HG02981 (cell line): ENCODE data around the gene CALM3.

ENCODE experiments used
- ATAC-seq: cut with Tn5 transposase; IDR thresholded peaks from one replicate; pipeline ENCODE4 v1.9.1; 2021; ENCODE audit warnings: mild to moderate bottlenecking, moderate library complexity; ENCODE audit not compliant: unreplicated experiment

CALM3 gene

DNA sequence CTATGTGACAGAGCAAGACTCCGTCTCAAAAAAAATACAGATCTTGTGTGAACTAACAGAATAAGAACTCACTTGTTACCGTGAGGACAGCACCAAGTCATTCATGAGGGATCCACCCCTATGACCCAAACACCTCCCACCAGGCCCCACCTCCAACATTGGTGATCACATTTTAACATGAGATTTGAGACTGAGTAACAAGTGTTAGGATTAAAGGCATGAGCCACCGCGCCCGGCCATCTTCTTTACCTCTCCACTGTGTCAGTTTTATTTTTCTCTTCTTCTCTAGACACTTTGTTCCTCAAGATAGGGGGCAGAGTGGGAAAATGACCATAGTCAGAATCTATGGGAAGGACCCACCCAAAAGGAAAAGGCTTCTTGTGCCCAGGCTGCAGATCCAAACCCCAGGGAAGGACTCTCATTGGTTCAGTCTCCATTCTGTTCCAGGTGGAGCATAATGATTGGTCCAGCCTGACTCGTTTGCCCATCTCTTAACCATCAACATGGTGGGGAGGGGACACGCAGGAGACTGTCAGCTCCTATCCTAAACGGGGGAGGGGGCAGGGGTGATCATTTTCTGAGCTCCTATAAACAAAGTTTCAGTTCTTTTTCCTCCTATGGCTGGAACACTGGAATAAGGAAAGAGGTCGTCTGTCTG lies 1.3 kb upstream of the CALM3 start:
- no peak for ATAC-seq

DNA sequence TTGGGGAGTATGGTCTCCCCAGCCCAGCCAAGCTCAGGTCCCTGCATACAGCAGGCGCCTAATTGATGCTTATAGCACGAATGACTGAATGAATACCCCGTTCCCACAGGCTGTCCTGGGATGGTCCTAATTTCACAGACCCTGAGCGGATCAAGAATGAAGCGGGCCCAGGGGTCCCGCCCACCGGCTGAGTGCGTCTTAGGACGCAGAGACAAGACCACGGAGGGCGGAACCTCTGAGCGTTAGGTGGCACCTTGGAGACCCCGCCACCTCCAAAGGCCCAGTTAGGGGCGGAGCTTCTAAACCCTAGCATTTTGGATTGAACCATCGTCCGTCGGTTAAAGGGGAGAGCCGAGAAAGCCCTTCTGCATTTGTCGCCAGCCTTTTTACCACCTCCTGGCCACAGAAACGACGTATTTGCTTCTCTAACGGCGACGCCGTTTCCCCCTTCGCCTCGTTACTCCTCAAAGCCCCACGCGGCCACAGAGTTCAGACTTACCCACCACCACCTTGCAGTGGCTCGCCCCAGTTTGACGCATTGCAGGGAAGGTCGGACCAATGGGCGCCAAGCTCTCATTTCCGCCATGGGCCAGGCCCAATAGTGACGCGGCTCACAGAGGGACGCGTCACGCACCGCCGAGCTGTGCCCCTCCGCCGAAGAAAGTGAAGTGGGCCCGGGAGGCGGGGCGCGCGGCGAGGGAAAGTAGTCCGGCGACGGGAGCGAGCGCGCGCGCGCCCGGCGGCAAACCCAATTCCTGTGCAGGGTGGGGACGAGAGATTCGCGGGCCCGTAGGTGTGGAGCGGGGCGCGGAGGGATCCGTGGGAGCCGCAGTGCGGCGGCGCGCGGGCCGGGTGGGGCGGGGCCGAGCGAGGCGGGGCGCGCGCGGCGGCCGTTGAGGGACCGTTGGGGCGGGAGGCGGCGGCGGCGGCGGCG lies 479 bp upstream of the CALM3 start:
- ATAC-seq: peak; percentile 79

DNA sequence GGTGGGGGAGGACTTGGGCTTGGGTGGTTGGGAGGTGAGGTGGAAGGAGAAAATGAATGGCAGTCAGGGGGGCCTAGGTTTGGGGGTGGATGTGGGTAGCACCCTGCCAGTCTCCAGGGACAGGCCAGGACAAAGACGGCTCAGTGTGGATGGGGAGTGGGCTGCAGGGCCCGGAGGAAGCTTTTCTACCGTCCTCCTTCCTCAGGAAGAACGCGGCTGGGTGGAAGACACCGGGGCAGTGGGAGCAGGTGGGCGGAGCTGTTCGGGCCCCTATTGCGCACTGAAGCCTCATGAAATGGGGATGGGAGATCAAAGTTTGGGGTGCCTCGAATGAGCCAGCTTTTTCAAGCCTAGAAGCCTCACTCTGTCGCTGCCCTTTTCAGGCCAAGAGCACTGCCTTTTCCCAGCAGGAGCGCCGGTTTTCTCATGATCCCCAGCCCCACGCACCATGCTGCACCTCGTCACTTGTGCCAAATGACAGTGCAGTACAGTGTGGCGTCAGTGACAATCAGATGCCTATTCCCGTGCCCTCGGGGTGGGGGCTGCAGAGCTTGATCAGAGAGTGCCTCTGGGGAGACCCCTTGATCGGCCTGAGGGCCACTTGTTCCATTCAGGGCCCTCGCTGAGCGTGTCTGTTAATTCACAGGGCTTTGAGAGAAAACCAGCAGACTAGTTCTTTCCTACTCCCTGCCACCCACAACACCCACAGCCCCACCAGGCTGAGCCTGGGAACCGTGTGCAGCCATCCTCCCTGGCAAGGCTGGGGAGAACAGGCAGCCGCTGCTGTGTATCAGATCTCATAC lies 1.5 kb downstream of the CALM3 start:
- no peak for ATAC-seq

DNA sequence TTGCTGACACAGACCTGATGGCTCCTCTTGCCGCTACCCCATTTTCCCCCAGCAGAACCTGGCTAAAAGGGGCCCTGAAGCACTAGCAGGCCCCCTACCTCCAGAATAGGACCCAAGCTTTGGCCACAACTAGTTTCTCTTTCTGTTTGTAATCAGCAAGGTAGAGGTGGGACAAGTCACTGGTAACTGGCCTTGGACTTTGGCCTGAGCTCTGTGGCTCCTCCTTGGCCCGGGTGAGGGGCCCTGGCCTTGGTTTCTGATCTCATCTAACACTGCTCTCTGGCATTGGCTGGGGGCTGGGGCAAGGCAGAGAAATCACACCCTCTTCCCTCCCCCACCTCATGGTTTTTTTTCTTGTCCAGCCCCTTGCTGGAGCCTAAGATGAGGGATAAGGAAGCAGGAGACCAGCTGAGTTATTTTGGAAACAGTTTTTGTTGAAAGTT lies 2.1 kb downstream of the CALM3 start:
- no peak for ATAC-seq

DNA sequence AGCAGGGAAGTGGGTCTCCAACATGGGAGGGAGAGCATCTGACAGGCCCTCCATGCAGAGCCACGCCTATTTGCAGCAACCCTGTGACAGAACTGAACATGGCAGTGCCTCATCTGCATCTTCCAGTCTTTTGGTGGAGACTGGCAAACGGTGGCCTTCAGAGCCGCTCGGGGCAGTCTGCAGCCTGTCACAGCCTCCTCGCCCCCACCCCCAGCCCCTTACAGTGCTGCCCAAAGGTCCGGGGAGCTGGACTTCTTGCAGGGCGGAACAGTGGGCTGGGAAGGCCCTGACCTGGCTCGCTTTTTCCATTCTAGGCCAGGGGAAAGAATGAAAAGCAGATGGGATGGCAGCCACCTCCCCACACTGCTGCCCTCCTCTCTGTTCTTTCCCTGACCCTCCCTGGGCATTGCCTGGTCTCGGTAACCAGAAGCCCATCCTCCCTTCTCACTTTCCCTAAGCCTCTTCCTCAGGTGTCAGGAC lies 2.7 kb downstream of the CALM3 start:
- no peak for ATAC-seq

DNA sequence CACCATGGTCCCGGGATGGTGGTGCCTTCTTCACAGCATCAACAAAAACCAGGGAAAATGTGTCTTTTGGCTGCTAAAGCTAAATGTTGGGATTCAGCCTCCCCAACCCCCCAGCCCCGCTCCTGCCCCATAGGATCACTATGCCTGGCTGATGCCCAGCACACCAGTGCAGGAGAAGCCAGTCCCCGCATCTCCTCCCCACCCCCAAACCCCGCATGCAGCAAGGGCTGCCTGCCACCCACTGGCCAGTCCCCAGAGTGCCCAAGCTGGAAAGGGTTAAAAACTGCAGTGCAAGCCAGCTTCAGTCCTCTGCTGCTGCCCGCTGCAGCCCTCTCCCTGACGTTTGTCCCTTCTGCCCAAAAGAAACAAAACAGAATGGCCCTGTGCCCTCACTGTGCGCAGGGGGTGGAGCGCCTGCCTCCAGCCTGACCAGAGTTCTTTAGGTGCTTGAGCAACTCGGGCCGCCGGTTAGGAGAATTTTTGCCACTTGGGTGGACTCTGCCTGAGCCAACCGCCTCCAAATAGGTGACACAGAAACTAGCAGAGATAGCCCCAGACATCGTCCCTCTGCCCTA lies 3.7 kb downstream of the CALM3 start:
- no peak for ATAC-seq

DNA sequence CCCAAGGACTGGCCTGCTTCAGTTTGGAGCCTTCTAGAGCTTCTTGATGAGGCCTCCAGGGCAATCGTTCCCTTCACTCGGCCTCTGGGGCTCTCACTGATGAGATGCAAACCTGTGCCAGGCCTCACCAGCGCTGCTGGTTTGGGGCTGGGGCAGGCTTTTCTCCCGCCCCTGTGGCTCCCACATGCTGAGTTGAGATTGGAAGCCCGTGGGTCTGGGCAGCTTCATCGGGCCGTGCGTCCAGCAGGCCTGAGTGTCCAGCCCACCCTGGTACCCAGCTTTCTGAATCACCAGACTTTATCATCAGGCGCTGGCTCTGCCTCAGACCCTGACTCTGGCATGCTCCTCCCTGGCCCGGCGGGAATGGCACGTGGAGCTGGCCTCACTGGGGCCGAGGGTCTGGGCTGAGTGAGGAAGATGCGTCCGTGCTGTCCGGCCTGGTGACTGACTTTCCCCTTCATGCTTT lies 4.3 kb downstream of the CALM3 start:
- ATAC-seq: no peak

DNA sequence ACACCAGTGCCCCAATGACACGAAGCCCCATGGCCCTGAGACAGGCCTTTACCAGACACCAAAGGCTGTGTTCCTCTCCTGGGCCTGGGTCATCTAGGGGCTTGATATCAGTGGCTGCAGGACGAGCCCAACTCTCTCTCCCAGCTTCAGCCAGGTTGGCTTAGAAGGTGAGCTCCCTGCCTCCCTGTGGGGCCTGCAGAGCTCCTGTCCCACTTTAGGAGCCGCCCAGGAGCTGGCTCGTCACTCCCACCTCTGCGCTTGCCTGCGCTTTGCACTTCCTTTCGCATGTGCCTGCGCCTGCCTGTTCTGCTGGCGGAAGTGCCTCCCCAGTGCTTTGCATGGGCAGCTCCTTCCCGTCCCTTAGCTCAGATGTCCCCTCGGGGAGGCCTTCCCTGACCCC lies 4.9 kb downstream of the CALM3 start:
- no peak for ATAC-seq

DNA sequence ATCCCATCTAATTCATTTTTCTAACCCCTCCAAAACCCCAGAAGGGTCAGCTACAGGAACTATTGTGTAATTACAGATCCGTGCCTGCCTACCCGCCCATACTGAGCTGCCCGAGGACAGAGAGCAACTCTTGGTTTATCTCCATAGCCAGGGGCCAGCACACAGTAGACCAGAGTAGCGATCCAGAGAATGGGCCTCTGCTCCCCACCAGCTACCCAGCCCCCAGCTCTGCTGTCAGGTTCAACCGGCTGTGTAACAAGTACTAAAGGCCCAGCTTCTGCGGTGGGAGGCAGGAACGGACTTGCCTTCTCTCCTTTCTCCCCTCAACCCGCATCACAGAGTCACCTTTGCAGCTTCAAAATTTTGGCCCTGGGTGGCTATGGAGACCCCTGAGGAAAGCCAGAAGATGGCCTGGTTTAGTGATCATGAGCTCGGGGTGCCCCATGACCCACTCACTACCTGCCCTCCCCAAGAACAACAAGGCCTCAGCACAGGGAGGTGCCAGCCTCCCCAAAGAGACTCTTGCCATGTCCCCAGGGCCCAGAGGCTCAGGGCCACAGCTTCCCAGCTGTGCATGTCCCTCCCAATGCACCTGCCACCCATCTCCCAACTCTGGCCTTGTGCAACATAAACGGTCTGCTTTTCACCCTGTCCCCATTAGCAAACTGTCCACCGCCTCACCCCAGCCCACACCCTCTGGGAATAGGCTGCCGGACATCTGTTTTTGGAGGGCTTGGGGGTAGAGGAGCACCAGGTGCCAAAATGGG lies 5.7 kb downstream of the CALM3 start:
- no peak for ATAC-seq

DNA sequence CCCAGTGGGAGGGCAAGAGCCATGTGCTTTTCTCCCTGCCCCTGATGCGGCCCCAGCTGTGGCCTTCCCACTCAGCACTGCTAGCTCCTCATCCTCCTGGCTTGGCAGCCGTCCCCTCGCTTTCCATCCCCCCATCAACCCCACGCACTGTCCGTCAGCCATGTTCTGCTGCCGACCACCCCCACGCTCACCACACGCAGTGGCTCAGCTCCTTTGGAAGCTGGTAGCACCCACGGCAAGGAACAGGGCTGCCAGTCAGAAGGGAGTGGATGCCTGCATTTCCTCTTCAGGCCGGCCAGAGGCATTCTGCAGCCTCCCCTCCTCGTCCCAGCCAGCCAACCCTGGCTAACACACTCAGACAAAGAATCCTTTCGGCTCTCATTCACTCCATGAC lies 6.3 kb downstream of the CALM3 start:
- no peak for ATAC-seq

DNA sequence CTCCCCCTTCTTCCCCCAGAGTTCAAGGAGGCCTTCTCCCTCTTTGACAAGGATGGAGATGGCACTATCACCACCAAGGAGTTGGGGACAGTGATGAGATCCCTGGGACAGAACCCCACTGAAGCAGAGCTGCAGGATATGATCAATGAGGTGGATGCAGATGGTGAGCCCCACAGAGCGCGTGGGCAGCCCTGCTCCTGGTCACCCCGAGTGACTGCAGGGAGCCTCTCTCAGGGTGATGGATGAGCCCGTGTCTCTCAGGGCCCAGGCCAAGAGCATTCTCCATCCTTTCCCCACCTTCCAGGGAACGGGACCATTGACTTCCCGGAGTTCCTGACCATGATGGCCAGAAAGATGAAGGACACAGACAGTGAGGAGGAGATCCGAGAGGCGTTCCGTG lies 7.0 kb downstream of the CALM3 start:
- no peak for ATAC-seq

DNA sequence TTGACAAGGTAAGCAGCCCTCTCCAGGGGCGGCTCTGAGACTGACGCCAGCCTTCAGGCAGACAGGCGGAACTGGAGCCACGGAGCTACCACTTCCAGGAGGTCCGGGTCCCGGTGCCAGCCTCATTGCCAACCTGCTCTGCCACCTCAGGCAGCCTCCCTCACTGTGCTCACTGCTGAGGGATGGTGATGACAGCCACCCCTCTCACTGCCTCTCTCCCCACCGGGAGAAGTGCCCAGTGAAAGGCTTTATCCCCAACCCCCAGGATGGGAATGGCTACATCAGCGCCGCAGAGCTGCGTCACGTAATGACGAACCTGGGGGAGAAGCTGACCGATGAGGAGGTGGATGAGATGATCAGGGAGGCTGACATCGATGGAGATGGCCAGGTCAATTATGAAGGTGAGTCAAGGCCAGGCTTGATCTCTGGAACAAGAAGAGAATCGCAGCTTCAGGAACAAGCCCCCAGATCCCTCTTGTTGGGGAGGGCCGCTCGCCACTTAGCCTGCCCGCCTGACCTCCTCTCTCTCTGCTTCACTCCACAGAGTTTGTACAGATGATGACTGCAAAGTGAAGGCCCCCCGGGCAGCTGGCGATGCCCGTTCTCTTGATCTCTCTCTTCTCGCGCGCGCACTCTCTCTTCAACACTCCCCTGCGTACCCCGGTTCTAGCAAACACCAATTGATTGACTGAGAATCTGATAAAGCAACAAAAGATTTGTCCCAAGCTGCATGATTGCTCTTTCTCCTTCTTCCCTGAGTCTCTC lies 7.6 kb downstream of the CALM3 start:
- no peak for ATAC-seq

DNA sequence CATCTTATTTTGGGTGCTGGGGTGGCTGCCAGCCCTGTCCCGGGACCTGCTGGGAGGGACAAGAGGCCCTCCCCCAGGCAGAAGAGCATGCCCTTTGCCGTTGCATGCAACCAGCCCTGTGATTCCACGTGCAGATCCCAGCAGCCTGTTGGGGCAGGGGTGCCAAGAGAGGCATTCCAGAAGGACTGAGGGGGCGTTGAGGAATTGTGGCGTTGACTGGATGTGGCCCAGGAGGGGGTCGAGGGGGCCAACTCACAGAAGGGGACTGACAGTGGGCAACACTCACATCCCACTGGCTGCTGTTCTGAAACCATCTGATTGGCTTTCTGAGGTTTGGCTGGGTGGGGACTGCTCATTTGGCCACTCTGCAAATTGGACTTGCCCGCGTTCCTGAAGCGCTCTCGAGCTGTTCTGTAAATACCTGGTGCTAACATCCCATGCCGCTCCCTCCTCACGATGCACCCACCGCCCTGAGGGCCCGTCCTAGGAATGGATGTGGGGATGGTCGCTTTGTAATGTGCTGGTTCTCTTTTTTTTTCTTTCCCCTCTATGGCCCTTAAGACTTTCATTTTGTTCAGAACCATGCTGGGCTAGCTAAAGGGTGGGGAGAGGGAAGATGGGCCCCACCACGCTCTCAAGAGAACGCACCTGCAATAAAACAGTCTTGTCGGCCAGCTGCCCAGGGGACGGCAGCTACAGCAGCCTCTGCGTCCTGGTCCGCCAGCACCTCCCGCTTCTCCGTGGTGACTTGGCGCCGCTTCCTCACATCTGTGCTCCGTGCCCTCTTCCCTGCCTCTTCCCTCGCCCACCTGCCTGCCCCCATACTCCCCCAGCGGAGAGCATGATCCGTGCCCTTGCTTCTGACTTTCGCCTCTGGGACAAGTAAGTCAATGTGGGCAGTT lies 8.6 kb downstream of the CALM3 start:
- ATAC-seq: no peak

DNA sequence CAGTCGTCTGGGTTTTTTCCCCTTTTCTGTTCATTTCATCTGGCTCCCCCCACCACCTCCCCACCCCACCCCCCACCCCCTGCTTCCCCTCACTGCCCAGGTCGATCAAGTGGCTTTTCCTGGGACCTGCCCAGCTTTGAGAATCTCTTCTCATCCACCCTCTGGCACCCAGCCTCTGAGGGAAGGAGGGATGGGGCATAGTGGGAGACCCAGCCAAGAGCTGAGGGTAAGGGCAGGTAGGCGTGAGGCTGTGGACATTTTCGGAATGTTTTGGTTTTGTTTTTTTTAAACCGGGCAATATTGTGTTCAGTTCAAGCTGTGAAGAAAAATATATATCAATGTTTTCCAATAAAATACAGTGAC lies 9.3 kb downstream of the CALM3 start:
- ATAC-seq: no peak

DNA sequence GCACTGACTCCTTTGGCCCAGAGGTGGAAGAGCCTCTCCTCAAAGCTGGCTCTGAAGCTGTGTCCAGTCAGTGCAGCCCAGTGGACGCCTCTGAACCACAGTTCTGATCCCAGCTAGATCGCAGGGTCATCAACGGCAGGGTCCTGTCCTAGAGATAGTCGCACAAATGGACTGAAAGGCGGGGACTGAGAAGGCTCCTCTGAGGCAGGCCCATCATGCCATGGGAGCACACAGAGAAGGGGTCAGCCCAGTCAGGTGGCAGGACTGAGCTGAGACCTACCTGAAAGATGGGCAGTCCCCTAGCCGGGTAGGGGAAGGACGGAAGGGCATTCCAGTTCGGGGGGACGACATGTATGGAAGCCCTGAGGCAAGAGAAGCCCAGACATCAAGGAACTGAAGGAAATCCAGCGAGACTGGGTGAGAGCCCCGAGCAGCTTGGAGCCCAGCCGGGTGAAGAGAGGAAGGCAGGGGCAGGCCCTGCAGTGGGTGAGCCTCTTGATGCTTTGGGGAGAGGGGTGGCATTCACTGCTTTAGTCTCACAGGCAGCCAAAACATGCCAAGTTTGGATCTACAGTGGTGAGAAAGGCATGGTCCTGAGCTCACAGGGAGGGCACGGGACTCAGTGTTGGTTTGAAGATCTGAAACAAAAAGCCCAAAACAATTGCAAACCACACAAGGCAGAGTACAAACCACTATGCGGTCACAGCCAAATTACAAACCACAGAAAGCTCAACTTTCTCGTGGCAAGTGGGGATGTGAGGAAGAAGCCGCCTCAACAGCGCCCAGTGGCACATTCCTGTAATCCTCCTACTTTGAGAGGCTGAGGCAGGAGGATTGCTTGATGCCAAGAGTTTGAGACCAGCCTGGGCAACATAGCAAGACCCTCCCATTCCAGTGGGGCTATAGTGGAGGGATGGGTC lies 10.0 kb downstream of the CALM3 start:
- no peak for ATAC-seq

DNA sequence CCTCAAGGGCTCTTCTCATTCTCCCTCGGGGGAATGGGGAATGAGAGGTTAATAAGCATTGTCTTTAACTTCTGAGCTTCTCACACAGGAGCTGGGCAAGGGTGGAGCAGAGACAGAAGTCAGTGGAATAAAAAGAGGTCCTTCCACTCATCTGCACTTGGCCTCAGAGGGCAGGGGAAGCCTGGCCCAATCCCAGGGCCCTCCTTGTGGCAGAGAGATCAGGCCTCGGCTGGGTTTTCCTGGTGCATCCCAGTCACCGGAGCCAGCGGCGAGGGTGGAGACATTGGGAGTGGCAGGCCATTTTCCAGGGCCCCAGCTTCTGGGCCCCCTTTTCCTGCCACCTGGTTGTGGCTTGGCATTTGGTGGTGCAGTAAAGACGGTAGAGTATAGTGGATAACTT lies 10.6 kb downstream of the CALM3 start:
- ATAC-seq: no peak

DNA sequence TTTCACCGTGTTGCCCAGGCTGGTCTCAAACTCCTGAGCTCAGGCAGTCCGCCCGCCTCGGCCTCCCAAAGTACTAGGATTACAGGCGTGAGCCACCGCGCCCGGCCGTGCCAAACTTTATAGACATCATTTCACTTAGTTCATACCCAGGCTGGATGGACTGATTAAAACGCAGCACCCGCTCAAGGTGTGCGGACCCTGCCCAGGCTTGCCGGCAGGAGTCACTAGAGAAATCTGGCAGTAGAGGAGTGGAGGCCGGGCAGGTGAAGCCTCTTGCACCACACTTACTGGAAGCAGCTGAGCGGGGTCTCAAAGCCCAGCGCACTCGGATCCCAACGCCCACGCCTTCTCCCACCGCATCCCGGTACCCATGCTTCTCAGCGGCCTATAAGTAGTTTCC lies 12.4 kb downstream of the CALM3 start:
- ATAC-seq: no peak
